NCI-H526 treated with DMSO at 0.1 percent for 48 hours (cell line): ENCODE data around the gene SLC26A2.

ENCODE experiments used
- DNase-seq: peaks from one replicate; lab custom pipeline; 2025; lab: John Stamatoyannopoulos, UW

The SLC26A2 gene

GRCh38 chr5:149960272-149961185 is at the start of gene SLC26A2:
TSS of gene SLC26A2 (plus strand) at chr5:149960758. CDS start at chr5:149977653, 16,895 bp downstream.
- peak; percentile 97 for DNase-seq

GRCh38 chr5:149911031-149911430 is 49.5 kb upstream of the SLC26A2 start:
- DNase-seq: no peak

GRCh38 chr5:149912226-149912871 is 48.2 kb upstream of the SLC26A2 start:
- DNase-seq: no peak

- DNase-seq: no peak
Observed at GRCh38 chr5:149913436-149914419, 46.8 kb upstream of the SLC26A2 start.

- DNase-seq: no peak
Observed at GRCh38 chr5:149915392-149916260, 44.9 kb upstream of the SLC26A2 start.

GRCh38 chr5:149916334-149917072 is 44.1 kb upstream of the SLC26A2 start:
- no peak for DNase-seq

DNA sequence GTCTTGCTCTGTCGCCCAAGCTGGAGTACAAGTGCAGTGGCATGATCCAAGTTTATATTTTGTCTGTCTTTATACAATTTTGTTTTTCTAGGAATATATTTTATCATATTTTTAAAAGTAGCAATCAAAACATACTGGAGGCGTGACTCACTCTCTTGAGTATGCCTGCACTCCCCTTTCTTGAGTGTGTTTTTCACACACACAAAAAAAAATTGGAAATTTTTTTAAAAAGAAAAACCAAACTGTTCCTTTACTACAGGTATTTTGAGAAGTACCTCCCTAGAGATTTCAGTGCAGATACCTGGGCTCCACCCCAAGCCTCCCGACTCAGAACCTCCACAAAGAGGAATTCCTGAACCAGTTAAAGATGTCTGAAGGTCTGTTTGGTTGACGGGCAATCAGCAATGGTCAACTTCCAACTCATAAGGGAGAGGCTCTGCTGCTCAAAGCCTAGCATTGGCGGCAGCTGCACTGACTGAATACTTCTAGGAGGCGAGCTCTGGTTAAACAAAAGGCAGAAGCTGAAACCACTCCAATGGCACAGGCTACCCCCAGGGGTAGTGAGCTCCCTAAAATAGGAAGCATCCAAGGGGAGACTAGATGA is 43.4 kb upstream of the SLC26A2 start:
- no peak for DNase-seq

- DNase-seq: no peak
Observed at GRCh38 chr5:149921597-149921996, 39.0 kb upstream of the SLC26A2 start.

DNA sequence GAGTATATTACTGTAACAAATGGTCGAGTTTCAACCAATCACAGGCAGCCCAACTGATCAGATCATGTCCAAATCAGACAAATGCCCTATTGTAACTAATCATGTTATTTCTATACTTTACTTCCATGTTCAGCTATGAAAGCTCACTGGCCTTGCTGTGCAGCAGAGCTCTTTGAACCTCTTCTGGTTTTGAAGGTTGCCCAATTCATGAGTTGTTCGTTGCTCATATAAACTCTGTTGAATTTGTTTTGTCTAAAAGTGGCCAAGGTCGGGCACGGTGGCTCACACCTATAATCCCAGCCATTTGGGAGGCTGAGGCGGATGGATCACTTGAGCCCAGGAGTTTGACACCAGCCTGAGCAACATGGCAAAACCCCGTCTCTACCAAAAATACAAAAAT is 37.6 kb upstream of the SLC26A2 start:
- no peak for DNase-seq

- DNase-seq: no peak
Observed at GRCh38 chr5:149924486-149924885, 36.1 kb upstream of the SLC26A2 start.

DNA sequence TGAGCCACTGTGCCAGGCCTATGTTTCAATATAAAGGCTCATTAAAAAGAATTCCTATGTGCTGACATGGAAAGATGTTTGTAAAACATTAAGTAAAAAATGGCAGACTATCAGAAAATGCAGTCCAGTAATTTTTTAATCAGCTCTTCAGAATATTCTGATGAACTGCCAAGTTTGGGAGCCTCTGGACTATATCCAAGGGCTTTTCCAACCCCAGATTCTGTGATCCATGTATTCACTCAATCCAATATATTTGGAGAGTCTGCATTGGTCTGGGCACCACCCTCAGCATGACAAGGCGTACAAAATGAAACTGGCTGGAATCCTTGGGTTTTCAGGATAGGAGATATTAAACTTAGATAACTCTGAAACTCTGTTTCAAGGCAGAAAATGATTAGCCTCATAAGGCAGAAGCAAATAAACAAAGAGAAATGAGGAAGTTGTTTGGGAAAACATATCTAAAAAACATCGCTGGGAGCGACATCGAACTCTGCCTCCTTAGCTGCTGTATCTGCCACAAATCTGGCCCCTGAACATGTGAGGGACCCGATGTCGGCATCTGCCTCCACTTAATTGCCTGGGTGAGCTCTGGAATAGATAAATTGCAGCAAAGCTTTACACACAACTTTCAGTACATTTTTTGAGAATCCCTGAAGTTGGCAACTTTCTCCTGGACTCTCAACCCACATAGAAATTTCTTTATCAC is 30.4 kb upstream of the SLC26A2 start:
- DNase-seq: no peak

- no peak for DNase-seq
Observed at GRCh38 chr5:149930749-149931574, 29.6 kb upstream of the SLC26A2 start.

DNA sequence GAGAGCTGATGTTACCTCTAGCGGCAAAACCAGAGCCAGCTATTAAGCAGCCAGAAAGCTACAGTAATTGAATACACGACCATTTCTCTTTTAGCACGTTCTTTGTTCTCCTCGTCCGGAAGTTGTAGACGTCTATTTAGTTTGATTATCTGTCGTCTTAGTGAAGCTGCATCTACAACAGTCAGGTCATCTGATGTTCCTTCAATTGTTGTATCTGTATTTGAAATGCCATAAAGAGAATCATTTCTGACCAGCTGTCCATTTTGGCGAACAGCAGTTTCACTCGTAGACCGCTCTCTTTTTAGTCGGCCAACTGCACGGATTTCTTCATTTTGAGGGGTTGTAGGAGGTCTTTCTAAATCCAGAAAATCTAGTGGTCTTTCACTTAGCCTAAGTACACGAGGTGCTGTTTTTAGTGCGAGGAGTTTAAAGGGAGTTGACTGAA is 28.5 kb upstream of the SLC26A2 start:
- DNase-seq: no peak

- no peak for DNase-seq
Observed at GRCh38 chr5:149932445-149933350, 27.9 kb upstream of the SLC26A2 start.

GRCh38 chr5:149935431-149935901 is 25.1 kb upstream of the SLC26A2 start:
- DNase-seq: no peak

- DNase-seq: no peak
Observed at GRCh38 chr5:149936044-149936699, 24.4 kb upstream of the SLC26A2 start.

- DNase-seq: no peak
Observed at GRCh38 chr5:149936700-149937091, 23.9 kb upstream of the SLC26A2 start.
